NCI-H446 treated with DMSO at 0.1 percent for 48 hours (cell line): ENCODE data around the gene POLR3H.

ENCODE experiments used
- DNase-seq: peaks from one replicate; lab custom pipeline; 2025; lab: John Stamatoyannopoulos, UW

Gene POLR3H

DNA sequence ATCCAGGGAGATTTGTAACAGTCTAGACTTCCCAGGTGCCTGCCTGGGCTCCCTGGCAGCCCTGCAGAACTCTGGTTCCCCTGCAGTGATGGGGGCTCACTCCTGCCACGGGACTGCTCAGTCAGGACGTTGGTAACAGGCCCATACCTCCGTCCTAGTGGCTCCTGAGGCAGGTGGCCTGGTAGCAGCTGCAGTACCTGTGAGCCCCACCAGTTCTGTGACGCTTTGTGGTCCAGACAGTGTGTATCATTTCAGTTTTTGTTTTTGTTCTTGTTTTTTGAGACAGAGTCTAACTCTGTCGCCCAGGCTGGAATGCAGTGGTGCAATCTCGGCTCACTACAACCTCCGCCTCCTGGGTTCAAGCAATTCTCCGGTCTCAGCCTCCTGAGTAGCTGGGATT is 27.8 kb downstream of the POLR3H start:
- no peak for DNase-seq

DNA sequence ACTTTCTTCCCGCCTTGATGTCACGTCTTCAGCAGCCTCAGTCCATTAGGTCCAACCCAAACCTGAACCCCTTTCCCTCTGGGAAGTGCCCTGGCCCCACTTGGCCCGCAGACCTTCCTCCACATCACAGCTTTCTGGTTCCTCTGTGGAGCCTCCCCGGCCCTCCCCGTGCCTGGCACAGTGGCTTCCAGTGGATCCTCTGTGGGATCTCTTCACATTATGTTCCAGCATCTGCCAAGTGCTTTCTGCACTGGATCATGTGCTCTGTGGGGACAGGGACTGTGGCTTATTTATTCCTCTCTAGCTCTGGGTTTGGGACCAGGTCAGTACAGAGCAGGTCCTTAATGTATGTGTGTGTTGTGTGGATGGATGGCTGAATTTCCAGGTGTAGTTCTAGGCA is 30.9 kb downstream of the POLR3H start:
- DNase-seq: no peak

DNA sequence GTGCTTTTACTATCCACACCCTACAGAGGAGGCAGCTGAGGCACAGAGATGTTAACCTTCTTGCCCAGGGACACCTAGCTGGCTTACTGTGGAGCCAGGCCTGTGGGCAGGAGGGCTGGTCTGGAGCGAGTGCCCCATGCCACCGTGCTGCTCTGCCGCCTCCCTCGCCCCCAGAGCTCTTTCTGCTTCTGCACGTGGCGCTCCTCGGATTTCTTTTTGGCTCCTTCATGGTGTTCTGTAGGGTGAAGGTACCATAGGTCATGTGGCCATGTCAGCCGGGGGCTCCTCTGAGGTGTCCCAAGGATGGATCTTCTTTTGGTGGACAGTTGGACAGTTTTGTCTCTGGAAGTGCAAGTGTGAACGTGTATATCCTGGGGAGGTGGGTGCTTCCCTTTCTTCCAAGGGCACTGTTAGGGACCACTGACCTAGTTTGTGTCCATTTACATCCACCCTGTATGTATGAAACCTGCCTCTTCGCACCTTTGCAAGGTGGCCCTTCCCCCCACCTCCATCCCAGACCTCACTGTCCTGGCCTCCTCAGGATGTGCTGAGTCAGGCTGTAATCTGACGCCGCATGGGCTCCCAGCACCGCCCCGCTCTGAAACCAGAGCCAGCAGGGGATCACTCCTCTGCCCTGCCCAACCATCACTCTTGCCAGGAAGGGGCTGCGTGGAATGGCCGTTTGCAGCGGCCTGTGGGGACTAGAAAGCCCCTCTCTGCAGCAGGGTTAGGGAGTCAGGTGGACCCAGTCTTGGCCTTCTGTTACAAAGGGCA is 31.7 kb downstream of the POLR3H start:
- DNase-seq: no peak

DNA sequence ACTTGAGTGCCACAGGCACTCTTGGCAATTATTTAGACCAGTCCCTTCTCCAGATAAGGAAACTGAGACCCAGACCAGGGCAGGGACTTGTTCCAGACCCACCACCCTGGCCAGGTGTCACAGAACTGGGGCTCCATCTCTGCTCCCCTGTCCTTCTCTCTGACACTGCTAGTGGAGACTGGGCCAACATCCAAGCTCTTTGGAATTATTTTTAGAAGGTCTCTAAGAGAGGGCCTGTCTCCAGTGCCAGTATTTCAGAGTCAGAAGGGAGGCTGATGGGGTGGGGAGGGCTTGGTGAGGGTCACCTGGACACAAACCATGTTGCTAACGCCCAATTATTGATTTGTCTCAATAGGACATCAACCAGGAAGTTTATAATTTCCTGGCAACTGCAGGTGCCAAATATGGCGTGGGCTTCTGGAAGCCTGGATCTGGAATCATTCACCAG is 32.7 kb downstream of the POLR3H start:
- no peak for DNase-seq

DNA sequence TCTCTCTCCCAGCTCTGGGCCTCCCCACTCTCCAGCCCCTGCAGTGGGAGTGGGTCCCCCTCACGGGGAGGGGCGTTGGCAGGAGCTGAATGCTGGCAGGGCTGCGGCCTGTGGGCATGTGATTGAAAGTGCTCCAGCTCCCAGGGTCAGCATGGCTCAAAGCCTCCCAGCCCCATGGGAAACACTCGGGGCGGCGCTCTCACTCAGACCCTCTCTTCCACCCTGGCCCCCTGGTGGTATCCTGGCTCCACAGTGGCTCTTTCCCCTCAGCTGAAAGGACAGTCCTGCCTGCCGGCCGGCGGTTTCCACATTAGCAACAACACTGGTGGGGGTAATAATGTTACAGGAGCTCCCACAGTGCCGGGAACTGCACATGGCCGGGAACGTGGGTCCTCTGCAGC is 35.5 kb downstream of the POLR3H start:
- DNase-seq: no peak

DNA sequence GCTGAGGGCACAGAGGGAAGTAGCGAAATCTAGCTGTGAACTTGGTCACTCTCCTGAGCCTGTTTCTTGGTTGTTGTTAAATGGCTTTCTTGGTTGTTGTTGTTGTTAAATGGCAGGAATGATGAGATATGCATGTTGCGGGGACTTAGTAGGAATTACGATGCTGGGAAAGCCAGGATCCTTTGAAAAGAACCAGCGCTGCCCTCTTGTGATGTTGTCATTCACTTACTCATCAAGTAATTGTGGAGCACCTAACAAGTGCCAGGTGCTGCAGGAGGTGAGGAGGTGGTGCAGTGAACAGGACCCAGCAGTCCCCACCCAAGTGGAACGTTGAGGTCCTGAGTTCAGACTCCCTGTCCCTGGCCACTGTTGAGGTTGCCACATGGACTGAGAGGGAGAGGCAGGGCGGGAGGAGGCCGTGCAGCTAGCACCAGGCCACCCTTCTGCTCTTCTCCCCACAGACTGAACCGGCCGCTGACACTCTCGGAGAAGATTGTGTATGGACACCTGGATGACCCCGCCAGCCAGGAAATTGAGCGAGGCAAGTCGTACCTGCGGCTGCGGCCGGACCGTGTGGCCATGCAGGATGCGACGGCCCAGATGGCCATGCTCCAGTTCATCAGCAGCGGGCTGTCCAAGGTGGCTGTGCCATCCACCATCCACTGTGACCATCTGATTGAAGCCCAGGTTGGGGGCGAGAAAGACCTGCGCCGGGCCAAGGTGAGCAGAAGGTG is 36.8 kb downstream of the POLR3H start:
- DNase-seq: no peak

DNA sequence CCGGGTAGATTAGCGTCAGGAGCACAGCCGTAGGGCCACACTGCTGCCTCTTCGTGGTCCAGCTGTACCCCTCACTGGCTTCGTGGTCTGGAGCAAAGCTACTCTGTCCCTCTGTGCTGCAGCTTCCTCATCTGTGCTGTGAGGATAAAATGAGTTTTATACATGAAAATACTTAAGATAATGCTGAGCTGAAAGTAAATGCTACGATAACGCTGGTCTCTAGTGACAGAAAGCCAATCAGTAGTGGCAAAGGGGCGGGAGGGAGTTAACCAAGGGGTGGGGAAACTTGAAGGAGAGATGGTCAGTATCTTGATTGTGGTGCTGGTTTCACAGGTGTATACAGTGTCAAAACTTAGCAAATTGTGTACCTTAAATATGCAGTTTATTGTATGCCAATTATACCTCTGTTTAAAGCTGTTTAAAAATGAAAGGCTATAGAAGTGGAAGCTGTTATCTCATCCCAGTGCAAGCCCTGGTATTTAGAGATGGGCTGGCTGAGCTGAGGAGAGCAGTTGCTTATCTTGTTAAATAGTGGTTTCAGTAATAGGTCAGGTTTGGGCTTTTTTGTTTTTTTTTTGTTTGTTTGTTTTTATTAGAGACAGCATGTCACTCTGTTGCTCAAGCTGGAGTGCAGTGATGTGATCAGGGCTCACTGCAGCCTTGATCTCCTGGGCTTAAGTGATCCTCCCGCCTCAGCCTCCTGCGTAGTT is 38.6 kb downstream of the POLR3H start:
- no peak for DNase-seq

DNA sequence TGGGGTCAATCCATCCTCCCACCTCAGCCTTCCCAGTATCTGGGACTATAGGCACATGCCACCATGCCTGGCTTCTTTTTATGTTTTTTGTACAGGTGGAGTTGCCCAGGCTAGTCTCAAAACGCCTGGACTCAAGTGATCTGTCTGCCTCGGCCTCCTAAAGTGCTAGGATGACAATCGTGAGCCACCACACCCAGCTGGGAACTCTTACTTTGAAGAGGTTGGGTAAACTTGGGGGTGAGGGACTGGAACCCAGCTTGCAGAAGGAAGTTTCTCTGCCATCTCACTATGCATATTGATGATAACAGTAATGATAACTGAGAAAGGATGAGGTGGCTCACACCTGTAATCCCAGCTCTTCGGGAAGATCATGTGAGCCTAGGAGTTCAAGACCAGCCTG is 39.5 kb downstream of the POLR3H start:
- no peak for DNase-seq

DNA sequence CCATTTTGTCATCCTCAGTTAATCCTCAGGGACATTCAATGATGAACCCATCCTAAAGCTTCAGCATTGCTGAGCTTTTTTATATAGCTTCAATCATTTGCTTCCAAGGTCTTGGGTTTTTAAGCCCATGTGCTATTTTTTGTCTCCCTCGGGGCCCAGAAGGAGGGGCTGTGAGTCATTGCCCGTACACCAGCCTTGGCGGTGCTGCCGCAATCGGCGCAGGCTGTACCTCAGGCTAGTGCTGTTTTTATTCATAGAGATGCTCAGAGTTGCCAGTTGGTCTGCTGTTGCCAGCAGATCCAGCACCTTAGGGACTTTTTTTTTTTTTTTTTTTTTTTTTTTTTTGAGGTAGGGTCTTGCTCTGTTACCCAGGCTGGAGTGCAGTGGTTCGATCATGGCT is 39.9 kb downstream of the POLR3H start:
- no peak for DNase-seq

DNA sequence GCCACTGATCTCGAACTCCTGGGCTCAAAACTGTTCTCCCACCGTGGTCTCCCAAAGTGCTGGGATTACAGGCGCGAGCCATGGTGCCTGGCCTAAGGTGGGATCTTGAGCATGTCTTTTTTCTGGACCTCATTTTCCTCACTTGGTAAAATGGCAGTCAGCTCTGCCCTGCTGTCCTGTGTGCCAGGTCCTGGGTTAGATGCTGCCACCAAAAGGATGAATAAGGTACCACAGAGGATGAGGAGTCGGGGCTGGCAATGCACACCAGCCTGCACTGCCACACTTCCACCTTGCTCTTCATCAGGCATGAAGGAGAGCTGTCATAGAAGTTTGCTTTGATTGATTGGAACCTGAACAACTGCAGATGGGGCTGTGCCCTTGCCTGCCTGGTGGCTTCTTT is 43.1 kb downstream of the POLR3H start:
- DNase-seq: no peak

DNA sequence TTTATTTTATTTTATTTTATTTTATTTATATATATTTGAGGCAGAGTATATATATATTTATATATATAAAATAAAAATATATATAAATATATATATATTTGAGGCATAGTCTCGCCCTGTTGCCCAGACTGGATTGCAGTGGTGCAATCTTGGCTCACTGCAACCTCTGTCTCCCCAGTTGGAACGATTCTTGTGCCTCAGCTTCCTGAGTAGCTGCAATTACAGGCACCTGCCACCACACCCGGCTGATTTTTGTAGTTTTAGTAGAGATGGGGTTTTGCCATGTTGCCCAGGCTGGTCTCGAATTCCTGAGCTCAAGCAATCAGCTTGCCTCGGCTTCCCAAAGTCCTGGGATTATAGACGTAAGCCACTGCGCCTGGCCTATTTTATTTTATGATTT is 44.0 kb downstream of the POLR3H start:
- no peak for DNase-seq

DNA sequence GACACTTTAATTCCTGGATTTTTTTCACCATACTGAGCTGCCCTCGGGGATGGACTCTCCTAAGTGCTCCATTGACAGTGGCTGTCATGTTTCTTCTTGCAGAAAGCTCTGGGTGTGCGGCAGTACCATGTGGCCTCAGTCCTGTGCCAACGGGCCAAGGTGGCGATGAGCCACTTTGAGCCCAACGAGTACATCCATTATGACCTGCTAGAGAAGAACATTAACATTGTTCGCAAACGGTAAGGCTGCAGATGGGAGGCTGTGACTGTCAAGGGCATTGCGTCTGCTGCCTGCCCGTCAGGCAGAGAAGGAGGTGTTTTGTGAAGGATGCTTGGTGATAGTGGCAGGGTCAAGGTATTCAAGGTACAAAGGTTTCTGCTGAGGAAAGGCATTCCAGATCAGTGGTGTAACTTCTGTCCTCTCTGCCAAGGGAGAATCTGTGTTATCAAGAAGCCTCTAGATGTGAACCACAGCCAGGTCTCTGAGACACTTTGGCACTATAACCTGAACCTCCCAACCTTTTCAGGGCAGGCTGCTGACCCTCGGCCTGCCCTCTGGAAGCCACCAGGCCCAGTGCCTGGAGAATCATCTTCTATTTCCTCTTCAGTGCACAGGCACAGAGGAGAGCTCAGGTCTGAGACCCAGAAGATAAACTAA is 44.5 kb downstream of the POLR3H start:
- no peak for DNase-seq

DNA sequence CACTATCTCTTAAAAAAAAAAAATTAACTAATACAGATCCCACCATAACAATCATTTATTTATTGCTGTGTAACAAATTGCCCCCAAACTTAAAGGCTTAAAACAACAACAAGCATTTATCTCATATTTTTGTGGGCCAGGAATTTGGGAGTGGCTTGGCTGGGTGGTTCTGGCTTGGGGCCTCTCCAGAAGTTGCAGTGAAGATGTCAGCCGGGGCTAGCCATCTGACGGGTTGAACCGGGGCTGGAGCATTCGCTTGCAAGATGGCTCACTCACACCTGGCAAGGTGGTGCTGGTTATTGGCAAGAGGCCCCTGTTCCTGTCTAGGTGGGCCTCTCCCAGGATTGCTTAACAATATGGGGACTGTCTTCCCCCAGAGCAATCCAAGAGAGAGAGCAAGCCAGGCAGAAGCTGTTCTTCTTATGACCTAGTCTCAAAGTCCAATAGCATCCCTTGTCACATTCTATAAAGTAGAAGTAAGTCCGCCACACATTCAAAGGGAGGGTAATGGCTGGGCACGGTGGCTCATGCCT is 45.9 kb downstream of the POLR3H start:
- no peak for DNase-seq

DNA sequence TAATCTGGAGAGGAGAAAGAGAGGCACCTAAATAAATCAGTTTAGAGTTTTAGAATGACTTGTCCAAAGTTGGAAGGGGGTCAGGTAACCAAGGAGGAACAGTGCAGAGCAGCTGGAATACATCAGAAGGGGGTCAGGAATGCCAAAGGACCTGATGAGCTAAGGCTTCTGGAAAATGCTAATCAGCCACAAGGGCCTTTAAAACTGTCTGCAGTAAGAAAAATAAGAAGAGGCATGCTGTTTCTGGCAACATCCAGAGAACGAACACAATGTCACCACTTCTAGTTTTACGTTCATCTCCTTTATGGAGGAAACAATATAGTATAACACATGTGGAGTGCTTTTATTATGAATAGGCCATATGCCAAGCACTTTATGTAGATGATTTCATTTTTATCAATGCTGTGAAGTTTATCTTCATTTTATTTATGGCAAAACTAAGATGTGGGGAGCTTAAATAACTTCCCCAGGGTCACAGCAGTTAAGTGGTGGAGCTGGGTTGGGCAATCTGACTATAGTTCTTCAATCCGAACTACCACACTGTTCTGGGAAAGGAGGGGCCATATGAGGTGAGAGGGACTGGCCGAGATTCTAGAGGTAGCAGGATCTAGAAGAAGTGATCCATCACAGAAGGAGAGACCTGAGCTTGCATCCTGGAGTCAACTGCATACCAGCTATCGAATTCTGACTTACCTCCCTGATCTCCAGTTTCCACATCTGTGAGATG is 52.7 kb downstream of the POLR3H start:
- DNase-seq: no peak

DNA sequence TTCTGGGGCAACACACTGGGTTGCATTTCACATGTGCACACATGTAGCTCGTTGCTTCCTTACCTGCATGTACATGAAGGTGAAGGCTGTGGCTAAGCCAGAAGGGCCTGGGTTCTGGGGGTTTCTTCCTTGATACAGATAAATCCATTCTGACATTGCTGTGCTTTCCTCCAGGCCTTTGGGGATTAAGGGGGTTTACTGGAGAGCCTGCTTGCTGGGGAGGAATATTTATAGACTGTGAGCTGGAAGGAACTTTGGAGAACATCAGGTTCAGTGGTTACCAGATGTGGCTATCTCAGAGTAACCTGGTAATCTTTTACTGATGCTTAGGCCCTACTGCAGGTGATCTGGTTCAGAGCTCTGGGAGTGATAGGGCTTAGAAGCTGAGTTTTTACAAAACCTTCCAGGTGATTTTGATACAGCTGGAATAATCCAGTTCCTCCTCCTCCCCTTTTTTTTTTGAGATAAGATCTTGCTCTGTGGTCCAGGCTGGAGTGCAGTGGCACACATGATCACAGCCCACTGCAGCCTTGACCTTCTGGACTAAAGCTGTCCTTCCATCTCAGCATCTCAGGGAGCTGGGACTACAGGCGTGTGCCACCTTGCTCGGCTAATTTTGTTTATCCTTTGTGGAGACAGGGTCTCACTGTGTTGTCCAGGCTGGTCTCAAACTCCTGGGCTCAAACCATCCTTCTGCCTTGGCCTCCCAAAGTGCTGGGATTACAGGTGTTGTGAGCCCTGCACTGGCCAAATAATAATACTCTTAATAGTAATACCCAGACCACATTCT is 55.5 kb downstream of the POLR3H start:
- no peak for DNase-seq

DNA sequence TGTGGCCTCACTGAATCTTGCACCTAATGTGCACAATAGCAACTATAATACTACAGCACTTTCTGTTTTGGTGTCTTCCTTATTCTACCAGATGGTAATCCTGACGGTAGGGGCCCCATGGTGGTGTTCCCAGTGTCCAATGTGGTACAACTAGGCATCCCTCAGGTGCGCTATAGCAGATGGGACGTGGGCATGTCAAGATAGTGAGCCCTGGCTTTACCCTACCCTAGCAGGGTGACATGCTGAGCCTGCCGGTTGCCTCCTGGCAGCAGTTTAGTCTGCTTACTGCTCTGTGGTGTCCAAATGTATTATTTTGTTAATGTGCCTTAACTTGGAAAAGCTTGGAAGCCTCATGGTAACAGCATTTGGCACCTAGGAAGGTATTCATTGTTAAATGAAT is 56.2 kb downstream of the POLR3H start:
- DNase-seq: no peak

DNA sequence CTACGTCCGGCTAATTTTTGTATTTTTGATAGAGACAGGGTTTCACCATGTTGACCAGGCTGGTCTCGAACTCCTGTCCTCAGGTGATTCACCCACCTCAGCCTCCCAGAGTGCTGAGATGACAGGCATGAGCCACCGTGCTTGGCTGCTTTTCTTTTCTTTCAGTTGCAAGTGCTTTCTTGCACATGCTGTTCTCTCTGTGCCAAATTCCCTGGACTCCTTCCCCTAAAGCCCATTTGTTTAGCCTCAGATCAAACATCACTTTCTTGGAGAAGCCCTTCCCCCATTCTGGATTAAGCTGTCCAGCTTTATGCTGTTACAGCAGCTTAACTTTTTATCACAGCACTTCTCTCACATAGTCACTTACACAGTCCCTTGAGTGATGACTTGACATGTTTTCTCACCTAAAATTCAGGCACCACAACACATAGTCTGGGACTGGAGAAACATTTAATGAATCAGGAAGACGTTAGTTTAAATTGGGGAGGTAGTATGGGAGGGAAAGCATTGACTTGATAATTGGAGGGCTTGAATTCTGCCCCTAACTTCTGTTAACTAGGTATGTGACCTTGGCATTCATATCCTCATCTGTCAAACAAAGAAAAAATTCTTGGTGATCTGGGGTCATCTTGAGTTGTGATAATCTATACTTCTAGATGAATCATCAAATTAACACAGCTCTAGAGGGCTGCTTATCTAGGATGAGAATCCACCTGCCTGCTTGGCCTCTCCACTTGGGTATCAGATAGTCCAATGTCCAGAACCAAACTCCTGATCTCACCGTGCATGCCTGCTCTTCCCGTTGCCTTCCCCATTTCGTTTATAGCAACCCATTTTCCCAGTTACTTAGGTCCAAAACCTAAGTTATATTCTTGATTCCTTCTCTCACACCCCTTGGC is 57.0 kb downstream of the POLR3H start:
- no peak for DNase-seq

DNA sequence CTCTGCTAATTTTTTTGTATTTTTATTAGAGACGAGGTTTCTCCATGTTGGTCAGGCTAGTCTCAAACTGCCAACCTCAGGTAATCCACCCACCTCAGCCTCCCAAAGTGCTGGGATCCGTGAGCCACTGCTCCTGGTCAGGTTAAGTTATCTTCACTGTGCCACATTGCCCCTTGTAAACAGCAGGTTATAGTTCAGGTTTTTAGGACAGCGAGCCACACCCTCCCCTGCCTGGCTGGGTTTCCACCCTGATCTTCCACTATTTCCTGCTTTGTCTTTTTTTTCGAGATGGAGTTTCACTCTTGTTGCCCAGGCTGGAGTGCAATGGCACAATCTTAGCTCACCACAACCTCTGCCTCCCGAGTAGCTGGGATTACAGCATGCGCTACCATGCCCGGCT is 59.2 kb downstream of the POLR3H start:
- no peak for DNase-seq

DNA sequence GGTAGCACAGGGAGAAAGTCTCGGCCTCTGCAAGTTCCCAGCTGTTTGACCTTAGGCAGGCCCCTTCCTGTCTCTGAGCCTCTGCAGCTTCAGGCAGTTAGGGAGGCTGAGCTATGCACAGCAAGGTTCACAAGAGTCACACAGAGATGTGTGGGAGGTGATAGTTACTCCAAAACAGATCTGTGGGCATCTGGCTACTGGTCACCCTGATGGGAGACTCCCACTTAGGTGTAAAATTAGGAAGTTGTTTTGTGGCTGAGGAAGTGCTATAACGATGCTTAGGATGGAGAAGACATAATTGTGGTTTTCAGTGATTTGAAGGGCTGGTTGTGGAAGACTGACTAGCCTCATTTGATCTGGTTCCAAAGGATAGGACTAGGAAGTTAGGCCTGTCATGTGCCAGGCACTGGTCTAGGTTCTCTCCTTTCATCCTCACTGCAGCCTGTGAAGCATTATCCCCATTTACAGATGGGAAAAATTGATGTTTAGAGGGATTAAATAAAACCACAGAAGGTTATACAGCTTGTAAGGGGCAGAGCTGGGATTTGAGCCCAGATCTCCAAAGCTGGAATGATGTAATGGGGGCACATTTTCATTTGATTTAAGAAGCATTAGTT is 61.8 kb downstream of the POLR3H start:
- no peak for DNase-seq
